NCI-H748 (cell line): ENCODE measurements around the gene YTHDC2.
"Not testable (repeated sequence)": the region's sequence is repeated elsewhere in the genome, so short reads cannot be mapped to it uniquely, and the experiment has no call there.

Source experiments
- DNase-seq: peaks from one replicate; lab custom pipeline; 2025; ENCODE audit not compliant: unreplicated experiment; lab: John Stamatoyannopoulos, UW

Gene YTHDC2

GRCh38 chr5:113600255-113600905 lies 86.9 kb downstream of the YTHDC2 start:
- DNase-seq, result no peak

GRCh38 chr5:113601423-113601822 lies 87.9 kb downstream of the YTHDC2 start:
- DNase-seq, result no peak

GRCh38 chr5:113603246-113603645 lies 89.8 kb downstream of the YTHDC2 start:
- not testable (repeated sequence) for DNase-seq

GRCh38 chr5:113606298-113607134 lies 93.0 kb downstream of the YTHDC2 start:
- DNase-seq, result peak; percentile 73

GRCh38 chr5:113607361-113607760 lies 93.9 kb downstream of the YTHDC2 start:
- DNase-seq, result no peak

- no peak for DNase-seq
Measured at GRCh38 chr5:113608113-113608596, 94.7 kb downstream of the YTHDC2 start.

- peak; percentile 32 for DNase-seq
Measured at GRCh38 chr5:113612060-113612496, 98.6 kb downstream of the YTHDC2 start.

- DNase-seq, result no peak
Measured at GRCh38 chr5:113614191-113614590, 100.7 kb downstream of the YTHDC2 start.

GRCh38 chr5:113615708-113616107 lies 102.2 kb downstream of the YTHDC2 start:
- DNase-seq, result no peak

GRCh38 chr5:113617191-113617796 lies 103.8 kb downstream of the YTHDC2 start:
- DNase-seq, result no peak

GRCh38 chr5:113632996-113633395 lies 119.5 kb downstream of the YTHDC2 start:
- DNase-seq, result no peak

- DNase-seq, result no peak
Measured at GRCh38 chr5:113634957-113635356, 121.5 kb downstream of the YTHDC2 start.

- no peak for DNase-seq
Measured at GRCh38 chr5:113641715-113642114, 128.2 kb downstream of the YTHDC2 start.
